Esophagus (tissue), 2 donors: Measurements from ENCODE around the gene TYK2. TPM values are rescaled to one million over a fixed set of nuclear protein-coding genes. Genes with fewer than 3 reads are reported as not detected.
"Not testable (repeated sequence)": the region's sequence is repeated elsewhere in the genome, so short reads cannot be mapped to it uniquely, and the experiment has no call there.

Experiments used
- H3K27ac ChIP-seq, 2 donors: one replicate each; pipeline ENCODE4 v1.5.1; 2013; ENCODE audit warnings: low read depth in 2 of 2, mild to moderate bottlenecking in 2 of 2, inconsistent platforms in 1 of 2, low read length in 1 of 2, moderate library complexity in 1 of 2
- H3K27me3 ChIP-seq, 2 donors: one replicate each; pipeline ENCODE4 v1.6.1; 2013; ENCODE audit warnings: low read length in 2 of 2, control low read depth in 1 of 2, mild to moderate bottlenecking in 1 of 2; ENCODE audit not compliant: insufficient read depth in 2 of 2, control insufficient read depth in 1 of 2
- H3K36me3 ChIP-seq, 2 donors: one replicate each; pipeline ENCODE4 v1.6.1; 2013; ENCODE audit warnings: low read length in 1 of 2; ENCODE audit not compliant: control insufficient read depth in 2 of 2, insufficient read depth in 2 of 2
- H3K4me1 ChIP-seq, 2 donors: one replicate each; pipeline ENCODE4 v1.6.1; 2013; ENCODE audit warnings: low read length in 1 of 2; ENCODE audit not compliant: control insufficient read depth in 2 of 2, insufficient read depth in 2 of 2
- H3K4me3 ChIP-seq, 2 donors: one replicate each; pipeline ENCODE4 v1.5.1; 2013; ENCODE audit warnings: low read length in 2 of 2, mild to moderate bottlenecking in 2 of 2, low read depth in 1 of 2, moderate library complexity in 1 of 2
- H3K9me3 ChIP-seq, 2 donors: one replicate each; pipeline ENCODE4 v1.6.1; 2013; ENCODE audit warnings: mild to moderate bottlenecking in 2 of 2, low read depth in 1 of 2, low read length in 1 of 2, moderate library complexity in 1 of 2; ENCODE audit not compliant: control insufficient read depth in 2 of 2, insufficient read depth in 1 of 2
- WGBS, 2 donors: extraction: QIAGEN DNeasy Blood & Tissue Kit; methylation state at CpG; one replicate each; pipeline ENCODE4 v1.1.7; 2013; 5-methylcytosine and 5-hydroxymethylcytosine counted together
- polyA plus RNA-seq, 2 donors: library from polyadenylated mRNA; stranded (reverse); fragments of 200-250 nt; gene quantifications; one replicate each; pipeline ENCODE4 v1.2.3, GENCODE V29; 2013
- donor health status: healthy with polysubstance abuse.
- donor health status: Bipolar disorder and iron deficiency.

TYK2 gene
- polyA plus RNA-seq, 2 donors: 56.2 to 96.8 TPM

DNA sequence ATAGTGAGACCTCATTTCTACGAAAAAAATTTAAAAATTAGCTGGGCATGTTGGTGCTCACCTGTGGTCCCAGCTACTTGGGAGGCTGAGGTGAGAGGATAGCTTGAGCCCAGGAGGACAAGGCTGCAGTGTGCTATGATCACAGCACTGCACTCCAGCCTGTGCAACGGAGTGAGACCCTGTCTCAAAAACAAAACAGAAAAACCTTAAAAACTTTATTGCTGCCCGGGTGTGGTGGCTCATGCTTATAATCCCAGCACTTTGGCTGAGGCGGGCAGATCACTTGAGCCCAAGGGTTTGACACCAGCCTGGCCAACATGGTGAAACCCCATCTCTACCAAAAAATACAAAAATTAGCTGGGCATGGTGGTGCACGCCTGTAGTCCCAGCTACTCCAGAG lies 30.9 kb upstream of the TYK2 start:
- H3K36me3 ChIP-seq, H3K4me1 ChIP-seq, H3K9me3 ChIP-seq, H3K4me3 ChIP-seq, H3K27me3 ChIP-seq, H3K27ac ChIP-seq: not testable (repeated sequence)
- 65 to 76% methylated on average over 5 of the region's 5 CpGs for WGBS, 2 donors

DNA sequence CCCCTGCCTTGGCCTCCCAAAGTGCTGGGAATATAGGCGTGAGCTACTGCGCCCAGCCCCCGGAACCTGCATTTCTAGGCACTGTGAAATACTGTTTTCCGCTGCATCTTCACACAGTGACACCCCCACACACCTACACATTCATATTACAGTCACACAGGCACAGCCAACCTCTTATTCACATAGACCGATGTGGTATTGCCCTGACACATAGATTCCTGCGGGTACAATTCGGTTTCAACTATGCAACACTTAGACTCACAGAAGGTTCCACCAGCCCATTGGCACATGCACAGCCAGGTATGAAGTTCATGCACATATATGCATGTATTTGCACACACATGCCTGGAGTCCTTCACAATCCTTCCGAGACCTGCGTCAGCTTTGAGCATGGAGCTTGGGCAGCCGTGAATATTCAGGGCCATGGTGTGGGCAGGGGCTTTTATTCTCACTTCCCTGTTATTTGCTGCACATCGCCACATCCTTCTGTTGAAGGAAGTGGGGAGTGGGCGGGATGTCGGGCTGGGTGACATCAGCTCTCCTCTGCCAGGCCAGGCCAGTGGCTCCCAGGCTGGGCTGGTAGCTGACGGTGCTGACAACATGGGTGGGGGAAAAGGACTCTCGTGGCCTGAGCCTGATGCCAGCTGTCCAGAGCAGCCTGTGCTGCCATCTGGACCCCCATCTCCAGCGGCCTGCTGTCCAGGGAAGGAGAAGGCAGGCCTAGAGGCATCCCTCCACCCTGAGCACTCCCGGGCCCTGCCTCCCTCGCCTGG lies 28.3 kb upstream of the TYK2 start:
- Histone ChIP-seq H3K27ac (peak overlapping the region; percentile 31 to 36), H3K4me1 (peaks cover 0 to 8% of the 10 kb centered on the region in 2 donors), H3K36me3 (no peaks in the 10 kb centered on the region), H3K9me3 (no peaks in the 10 kb centered on the region), H3K27me3 (peaks cover 0 to 9% of the 10 kb centered on the region in 2 donors), H3K4me3 (no peak overlapping the region)
- WGBS, 2 donors: 60 to 64% methylated on average over 18 of the region's 18 CpGs

DNA sequence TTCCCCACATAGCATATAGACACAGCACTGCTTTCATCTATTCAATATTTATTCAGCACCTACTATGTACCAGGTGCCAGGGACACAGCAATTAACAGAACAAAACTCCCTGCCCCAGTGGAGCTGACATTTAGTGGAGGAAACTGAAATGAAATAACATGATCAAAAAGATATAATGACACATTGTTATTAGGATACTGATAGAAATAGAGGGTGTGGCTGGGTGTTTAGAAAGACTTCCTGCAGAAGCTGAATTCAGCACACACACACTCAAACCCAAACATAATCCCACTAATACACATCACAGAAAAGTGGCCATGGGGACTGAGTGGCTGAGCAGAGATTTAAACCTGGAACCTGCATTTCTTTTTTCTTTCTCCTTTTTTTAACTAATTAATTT lies 26.7 kb upstream of the TYK2 start:
- H3K36me3 ChIP-seq: no peaks in the 10 kb centered on the region
- no peak overlapping the region for H3K4me3 ChIP-seq
- H3K27me3 ChIP-seq: peaks cover 0 to 9% of the 10 kb centered on the region in 2 donors
- no peak overlapping the region for H3K27ac ChIP-seq
- H3K4me1 ChIP-seq: peaks cover 0 to 8% of the 10 kb centered on the region in 2 donors
- no peaks in the 10 kb centered on the region for H3K9me3 ChIP-seq

DNA sequence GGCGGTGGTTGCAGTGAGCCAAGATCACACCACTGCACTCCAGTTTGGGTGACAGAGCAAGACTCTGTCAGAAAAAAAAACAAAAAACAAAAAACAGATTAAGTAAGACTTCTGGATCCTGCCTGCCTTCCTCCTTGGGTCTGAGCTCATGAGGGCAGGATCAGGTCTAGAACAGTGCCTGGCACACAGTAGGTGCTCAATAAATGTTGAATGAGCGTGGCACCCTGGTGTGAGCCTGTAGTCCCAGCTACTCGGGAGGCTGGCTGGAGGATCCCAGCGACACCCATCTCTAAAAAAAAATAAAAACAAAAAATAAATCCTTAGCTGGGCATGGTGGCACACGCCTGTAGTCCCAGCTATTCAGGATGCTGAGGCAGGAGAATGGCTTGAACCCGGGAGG lies 25.8 kb upstream of the TYK2 start:
- peaks cover 0 to 8% of the 10 kb centered on the region in 2 donors for H3K4me1 ChIP-seq
- peaks cover 0 to 9% of the 10 kb centered on the region in 2 donors for H3K27me3 ChIP-seq
- WGBS, 2 donors: 58 to 70% methylated on average over 6 of the region's 6 CpGs
- no peaks in the 10 kb centered on the region for H3K9me3 ChIP-seq
- no peak overlapping the region for H3K27ac ChIP-seq
- H3K36me3 ChIP-seq: no peaks in the 10 kb centered on the region
- H3K4me3 ChIP-seq: no peak overlapping the region

DNA sequence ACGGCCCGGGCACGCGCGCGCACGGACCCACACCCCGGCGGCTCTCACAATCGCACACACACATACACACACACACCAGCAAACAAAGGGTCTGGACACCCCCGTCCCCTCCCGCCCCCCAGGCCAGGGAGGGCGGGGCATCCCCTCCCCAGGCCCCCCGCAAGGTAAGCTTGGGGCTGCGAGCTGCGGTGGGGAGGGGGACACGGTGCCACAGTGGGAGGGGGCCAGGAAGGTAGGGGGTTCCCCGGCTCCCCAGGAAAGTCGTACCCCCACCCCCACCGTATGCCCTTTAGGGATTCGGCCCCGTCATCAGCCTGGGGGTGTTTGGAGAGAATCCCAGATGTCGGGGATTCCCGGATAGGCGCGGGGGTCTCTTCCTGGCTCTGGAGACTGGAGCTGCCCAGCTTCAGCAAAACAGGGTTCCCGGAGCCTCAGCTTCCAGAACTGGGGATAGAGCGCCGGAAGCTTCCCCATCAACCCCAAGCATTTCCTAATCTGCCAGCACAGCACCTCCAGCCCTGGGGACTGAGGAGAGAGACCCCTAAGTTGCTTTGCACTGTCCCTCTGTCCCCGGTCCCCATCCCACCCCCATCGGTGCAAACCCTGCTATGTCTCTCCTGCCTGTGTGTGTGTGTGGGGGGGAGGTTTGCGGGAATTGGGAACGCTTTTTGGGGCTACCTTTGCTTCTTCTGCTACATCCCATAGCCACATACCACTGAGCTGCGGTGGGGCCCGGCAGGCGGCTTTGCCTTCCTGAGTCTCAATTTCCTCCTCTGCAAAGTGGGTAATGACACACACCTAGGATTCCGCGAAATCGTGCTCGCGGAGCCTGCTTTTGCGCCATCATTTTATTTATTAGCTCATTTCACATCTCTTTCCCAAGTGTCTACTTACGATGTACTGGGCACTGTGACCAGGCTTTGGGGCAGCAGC lies 24.8 kb upstream of the TYK2 start:
- Histone ChIP-seq H3K27ac (no peak overlapping the region), H3K4me1 (peaks cover 0 to 11% of the 10 kb centered on the region in 2 donors), H3K9me3 (no peaks in the 10 kb centered on the region), H3K36me3 (peaks cover 0 to 3% of the 10 kb centered on the region in 2 donors), H3K4me3 (no peak overlapping the region), H3K27me3 (peaks cover 0 to 9% of the 10 kb centered on the region in 2 donors)
- 5 to 7% methylated on average over 42 to 43 of the region's 43 CpGs for WGBS, 2 donors

DNA sequence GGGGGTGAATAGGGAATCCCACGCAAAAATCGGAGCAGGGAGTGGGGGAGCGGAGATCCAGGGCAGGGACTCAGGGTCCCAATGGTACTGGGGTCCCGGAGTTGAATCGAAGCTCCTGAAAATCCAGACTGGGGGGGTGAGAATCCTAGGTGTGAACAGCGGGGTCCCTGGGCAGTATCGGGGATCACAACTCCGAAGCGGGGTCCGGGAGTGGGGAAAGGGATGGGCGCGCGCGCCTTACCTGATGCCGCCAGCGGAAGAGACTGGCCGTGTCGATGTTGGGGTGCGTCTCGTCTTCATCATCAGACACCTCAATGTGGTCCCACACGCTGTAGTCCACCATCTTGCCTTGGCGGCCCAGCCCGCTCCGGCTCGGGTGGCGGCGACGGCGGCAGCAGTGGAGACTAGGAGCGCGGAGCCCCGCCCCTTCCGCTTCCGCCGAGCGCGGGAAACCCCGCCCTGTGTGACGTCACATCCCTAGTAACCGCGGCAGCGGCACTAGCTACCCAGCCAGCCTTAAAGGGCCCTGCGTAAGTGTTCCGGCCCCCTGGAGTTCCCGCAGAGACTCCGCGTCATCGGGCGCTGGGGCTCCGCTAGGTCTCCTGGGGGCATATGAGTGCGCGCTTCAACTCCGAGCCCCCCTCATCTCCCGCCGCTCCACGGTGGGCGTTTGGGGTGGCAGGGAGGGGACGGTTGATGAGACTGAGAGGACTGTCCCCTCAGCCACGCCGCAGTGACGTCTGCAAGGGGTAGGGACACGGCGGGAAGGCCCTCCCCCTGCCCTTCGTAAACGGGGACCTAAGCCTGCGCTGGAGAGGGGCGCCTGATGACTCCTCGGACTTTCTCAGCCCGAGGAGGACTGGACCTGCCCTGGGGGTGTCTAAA lies 23.0 kb upstream of the TYK2 start, which contains the start of gene CDC37:
TSS of gene CDC37 (minus strand) at position 406 of the 885 bp plus-strand sequence. CDS start at position 343, 63 bp downstream.
- Histone ChIP-seq H3K27ac (peak within 1 kb of the TSS; percentile 64 to 89), H3K9me3 (no peaks in the 10 kb centered on the region), H3K36me3 (peaks cover 0 to 3% of the 10 kb centered on the region in 2 donors), H3K27me3 (peaks cover 0 to 9% of the 10 kb centered on the region in 2 donors), H3K4me3 (peak within 1 kb of the TSS; percentile 89 to 97), H3K4me1 (peaks cover 0 to 9% of the 10 kb centered on the region in 2 donors)
- WGBS, 2 donors: 0% methylated on average over 68 to 69 of the region's 69 CpGs

DNA sequence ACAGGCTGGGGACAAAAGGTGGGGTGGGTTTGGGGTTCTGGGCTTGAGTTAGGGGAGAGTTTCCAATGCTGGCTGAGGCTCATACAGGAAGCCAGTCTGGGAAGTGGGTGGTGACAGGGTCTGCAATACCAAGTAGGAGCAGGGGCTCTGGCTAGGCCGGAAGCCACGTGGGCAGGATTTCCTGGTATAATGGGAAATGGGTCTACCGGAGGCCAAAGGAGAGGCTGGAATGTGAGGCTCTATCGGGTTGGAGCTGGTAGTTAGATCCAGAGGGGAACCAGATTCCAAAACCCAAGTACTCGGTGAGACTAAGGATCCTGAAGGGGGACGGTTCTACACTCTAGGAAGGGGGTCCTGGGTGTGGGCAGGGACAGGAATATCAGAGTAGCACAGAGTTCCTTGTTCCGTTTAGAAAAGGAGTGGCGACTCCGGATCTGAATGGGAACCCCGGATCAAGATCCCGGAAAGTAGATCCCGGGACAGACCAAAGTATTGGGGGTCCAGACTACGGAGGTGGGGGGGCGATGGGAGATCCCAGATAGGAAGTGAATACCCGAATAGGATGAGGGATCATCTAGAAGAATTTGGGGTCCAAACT lies 22.2 kb upstream of the TYK2 start:
- Histone ChIP-seq H3K27me3 (peaks cover 0 to 9% of the 10 kb centered on the region in 2 donors), H3K27ac (peak overlapping the region; percentile 11 to 89), H3K4me3 (peak overlapping the region; percentile 89 to 97), H3K36me3 (peaks cover 0 to 3% of the 10 kb centered on the region in 2 donors), H3K9me3 (no peaks in the 10 kb centered on the region), H3K4me1 (peaks cover 0 to 11% of the 10 kb centered on the region in 2 donors)
- 1% methylated on average over 15 of the region's 15 CpGs for WGBS, 2 donors

DNA sequence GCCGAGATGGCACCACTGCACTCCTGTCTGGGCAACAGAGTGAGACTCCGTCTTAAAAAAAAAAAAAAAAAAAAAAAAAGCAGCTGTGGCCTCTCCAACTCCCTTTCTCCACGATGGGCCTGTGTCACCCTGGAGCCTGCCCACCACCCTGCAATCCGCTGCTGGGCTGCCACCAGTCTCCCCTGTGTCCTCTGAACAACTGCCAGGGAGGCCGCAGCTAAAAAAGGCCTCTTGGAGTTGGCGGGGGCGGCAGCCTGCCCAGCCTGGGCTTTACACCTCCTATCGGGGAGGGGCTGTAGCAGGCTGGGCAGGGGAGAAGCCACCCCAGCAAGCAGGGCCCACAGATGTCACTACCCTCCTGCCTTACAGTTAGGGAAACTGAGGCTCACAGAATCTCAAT lies 19.5 kb upstream of the TYK2 start:
- H3K9me3 ChIP-seq: no peaks in the 10 kb centered on the region
- WGBS, 2 donors: 90 to 91% methylated on average over 7 to 8 of the region's 8 CpGs
- peaks cover 0 to 11% of the 10 kb centered on the region in 2 donors for H3K4me1 ChIP-seq
- peaks cover 4 to 15% of the 10 kb centered on the region in 2 donors for H3K36me3 ChIP-seq
- H3K4me3 ChIP-seq: no peak overlapping the region
- H3K27ac ChIP-seq: no peak overlapping the region
- peaks cover 0 to 2% of the 10 kb centered on the region in 2 donors for H3K27me3 ChIP-seq
